ENCODE results near the gene ZNF74.
"Not testable (repeated sequence)": the region's sequence is repeated elsewhere in the genome, so short reads cannot be mapped to it uniquely, and the experiment has no call there.

Gene ZNF74

GRCh38 chr22:20451129-20451778, 57.3 kb downstream of the ZNF74 start:
- not testable (repeated sequence) for DNase-seq

DNA sequence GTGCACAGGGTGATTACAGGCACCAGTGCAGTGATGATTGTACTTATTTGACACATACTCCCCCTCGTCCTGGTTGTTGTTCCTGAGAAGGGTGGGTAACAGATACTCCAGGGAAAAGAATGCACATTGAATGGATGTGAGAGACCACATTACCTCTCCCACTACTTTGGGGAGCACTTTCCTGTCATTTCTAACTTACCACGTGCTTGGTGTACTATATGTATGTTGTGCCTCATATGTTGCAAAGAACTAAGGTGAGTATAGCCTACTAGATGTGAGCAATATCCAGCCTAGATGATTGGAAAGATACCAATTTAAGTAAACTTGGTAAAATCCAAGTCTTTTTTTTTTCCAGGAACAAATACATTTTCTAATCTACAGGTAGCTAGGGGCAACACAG, 58.0 kb downstream of the ZNF74 start:
- no peak for DNase-seq

DNA sequence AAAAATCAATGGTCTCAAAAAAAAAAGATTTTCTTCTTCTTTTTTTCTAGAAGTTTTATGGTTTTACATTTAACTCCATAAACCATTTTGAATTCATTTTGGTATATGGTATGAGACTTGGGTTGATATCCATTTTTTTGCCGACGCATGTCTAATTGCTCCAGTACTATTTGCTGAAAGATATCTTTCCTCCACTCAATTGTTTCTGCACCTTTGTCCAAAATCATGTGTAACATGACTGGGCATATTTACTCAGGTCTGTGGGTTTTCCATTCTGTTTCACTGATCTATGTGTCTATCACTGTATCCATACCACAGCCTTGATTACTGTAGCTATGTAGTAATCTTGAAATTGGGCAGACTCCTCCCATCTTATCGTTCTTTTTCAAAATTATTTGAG, 59.3 kb downstream of the ZNF74 start:
- no peak for DNase-seq

- DNase-seq, result no peak
Observed at GRCh38 chr22:20455709-20456063, 61.7 kb downstream of the ZNF74 start.

- DNase-seq, result peak; percentile 84 to 88 (median 86)
Observed at GRCh38 chr22:20456064-20456721, 62.2 kb downstream of the ZNF74 start.

GRCh38 chr22:20456722-20457076, 62.7 kb downstream of the ZNF74 start:
- DNase-seq, result no peak

DNA sequence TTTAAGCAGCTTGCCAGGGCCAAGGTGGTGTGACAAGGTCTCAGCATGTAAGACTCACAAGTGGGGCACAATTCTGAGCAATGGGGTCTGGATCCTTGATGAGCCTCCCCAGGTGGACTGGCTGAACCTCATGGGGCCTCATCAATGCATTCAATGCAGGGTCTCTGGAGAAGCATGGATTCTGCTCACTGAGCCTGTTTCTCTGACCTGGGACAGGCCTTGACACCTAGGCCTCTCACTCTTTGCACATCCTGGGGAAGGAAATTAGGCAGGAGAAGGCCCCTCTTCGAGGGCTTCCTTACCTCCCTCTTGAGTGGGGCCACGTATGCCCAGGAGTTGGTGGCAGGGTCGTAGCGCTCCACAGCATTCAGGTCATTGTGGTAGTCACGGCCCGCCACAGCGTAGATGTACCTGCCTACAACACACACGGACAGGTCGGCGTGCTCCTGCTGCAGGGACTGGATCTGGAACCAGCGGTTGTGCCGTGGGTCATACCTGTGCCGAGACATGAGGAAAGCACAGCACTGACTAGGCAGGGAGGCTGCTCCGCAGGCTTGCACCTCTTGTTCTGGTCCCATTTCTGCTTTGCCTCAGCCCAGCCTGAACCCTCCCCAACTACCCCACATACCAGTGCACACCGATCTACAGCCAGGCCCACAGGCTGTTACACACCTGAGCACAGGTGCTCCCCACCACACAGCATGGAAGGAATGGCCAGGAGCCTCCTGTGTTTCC, 63.7 kb downstream of the ZNF74 start:
- no peak for DNase-seq
